ENCODE data around the gene CTNNBL1.

DNA sequence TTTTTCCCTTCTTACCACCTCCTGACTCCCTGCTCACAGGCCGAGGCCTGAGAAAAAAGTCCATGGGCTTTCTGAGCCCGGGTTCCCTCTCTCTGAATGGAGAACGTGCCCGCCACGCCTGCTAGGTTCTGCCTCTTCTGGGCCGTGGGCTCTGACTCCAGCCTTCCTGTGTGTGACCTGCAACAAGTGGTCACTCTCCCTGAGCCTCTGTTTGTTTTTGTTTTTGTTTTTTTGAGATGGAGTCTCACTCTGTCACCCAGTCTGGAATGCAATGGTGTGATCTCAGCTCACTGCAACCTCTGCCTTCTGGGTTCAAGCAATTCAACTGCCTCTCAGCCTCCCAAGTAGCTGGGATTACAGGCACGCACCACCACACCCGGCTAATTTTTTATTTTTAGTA lies 191.2 kb downstream of the CTNNBL1 start:
- TF ChIP-seq CTCF (IDR thresholded peaks at IDR 0.05; ENCODE audit: extremely low read depth in 1 of 2, insufficient read depth in 1 of 2, low read depth in 1 of 2, low read length in 2 of 2) (no peak), EZH2 (IDR thresholded peaks at IDR 0.05; ENCODE audit: borderline replicate concordance, low read depth, low read length, severe bottlenecking) (no peak), FOS (IDR thresholded peaks at IDR 0.05; ENCODE audit: borderline replicate concordance, insufficient read depth, low read length) (no peak), POLR2A (IDR thresholded peaks at IDR 0.05; ENCODE audit: low read depth, low read length) (no peak), POLR2AphosphoS5 (IDR thresholded peaks at IDR 0.05; ENCODE audit: insufficient read depth, low read depth, low read length) (no peak), MAX (IDR thresholded peaks at IDR 0.05; ENCODE audit: insufficient read depth, insufficient read length) (no peak), GATA2 (IDR thresholded peaks at IDR 0.05; ENCODE audit: insufficient read depth, insufficient read length, low read depth, low read length) (no peak), MYC (IDR thresholded peaks at IDR 0.05; ENCODE audit: low read depth, low read length) (no peak), JUN (IDR thresholded peaks at IDR 0.05; ENCODE audit: borderline replicate concordance, insufficient read depth, insufficient read length, low read depth) (no peak)
